Progenitor cell of endocrine pancreas (in vitro differentiated cells): ENCODE measurements around the gene MED12L. TPM values are rescaled to one million over a fixed set of nuclear protein-coding genes. Genes with fewer than 3 reads are reported as not detected.
"Not testable (repeated sequence)": the region's sequence is repeated elsewhere in the genome, so short reads cannot be mapped to it uniquely, and the experiment has no call there.

Experiments used
- DNase-seq: peaks from one replicate; pipeline ENCODE4 v3.0.0; 2021; ENCODE audit warnings: low spot score; ENCODE audit not compliant: unreplicated experiment
- H3K27ac Mint-ChIP-seq: 2 replicates; pipeline ENCODE4 v1.8.0; 2021; ENCODE audit warnings: mild to moderate bottlenecking, moderate library complexity, mixed read lengths
- H3K27me3 Mint-ChIP-seq: 2 replicates; pipeline ENCODE4 v1.8.0; 2021; ENCODE audit warnings: mixed read lengths
- H3K36me3 Mint-ChIP-seq: 2 replicates; pipeline ENCODE4 v1.8.0; 2022; ENCODE audit warnings: mixed read lengths; ENCODE audit not compliant: insufficient read depth
- H3K4me1 Mint-ChIP-seq: 2 replicates; pipeline ENCODE4 v1.8.0; 2021; ENCODE audit warnings: low read depth, mixed read lengths
- H3K4me3 Mint-ChIP-seq: 2 replicates; pipeline ENCODE4 v1.8.0; 2021; ENCODE audit warnings: low read depth, mild to moderate bottlenecking, moderate library complexity, mixed read lengths
- H3K9me3 Mint-ChIP-seq: 2 replicates; pipeline ENCODE4 v1.8.0; 2021; ENCODE audit warnings: low read depth, mixed read lengths
- total RNA-seq: library from RNA; stranded (reverse); gene quantifications from 2 replicates; pipeline ENCODE4 v1.2.1, GENCODE V29; 2021
- TF ChIP-seq, protein P1 (sequence below): fragments of 200-600 bp; sonication (generic); IDR thresholded peaks from one replicate; pipeline ENCODE4 v1.5.0; 2021; ENCODE audit warnings: antibody characterized with exemption, mild to moderate bottlenecking; ENCODE audit not compliant: unreplicated experiment

The MED12L gene
- total RNA-seq, 1 donor from 2014 or later = 8.9 TPM

DNA sequence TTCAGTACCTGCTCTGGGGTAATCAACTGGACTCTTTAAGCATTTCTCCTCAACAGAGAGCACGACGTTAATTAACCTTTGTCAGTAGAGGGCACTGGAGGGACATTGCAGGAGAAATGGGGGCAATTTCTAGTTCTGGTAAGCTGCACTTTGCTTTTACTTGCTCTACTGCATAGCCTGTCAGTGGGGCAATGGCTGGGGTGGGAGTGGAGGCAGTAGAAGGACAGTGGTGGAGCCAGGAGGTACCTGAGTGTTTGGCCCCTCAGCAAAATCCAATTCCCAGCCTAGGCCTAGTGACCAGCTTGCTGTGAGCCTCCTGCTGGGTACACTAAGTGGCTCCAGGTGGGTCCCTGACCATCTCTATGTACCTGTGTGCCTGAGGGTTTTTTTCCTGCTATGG lies 18.3 kb upstream of the MED12L start:
- Mint-ChIP-seq H3K4me3 (no peak overlapping the region), H3K4me1 (no peaks in the 10 kb centered on the region), H3K36me3 (no peaks in the 10 kb centered on the region), H3K9me3 (no peaks in the 10 kb centered on the region), H3K27me3 (no peaks in the 10 kb centered on the region), H3K27ac (no peak overlapping the region)
- DNase-seq = no peak
- TF ChIP-seq, protein P1, sequence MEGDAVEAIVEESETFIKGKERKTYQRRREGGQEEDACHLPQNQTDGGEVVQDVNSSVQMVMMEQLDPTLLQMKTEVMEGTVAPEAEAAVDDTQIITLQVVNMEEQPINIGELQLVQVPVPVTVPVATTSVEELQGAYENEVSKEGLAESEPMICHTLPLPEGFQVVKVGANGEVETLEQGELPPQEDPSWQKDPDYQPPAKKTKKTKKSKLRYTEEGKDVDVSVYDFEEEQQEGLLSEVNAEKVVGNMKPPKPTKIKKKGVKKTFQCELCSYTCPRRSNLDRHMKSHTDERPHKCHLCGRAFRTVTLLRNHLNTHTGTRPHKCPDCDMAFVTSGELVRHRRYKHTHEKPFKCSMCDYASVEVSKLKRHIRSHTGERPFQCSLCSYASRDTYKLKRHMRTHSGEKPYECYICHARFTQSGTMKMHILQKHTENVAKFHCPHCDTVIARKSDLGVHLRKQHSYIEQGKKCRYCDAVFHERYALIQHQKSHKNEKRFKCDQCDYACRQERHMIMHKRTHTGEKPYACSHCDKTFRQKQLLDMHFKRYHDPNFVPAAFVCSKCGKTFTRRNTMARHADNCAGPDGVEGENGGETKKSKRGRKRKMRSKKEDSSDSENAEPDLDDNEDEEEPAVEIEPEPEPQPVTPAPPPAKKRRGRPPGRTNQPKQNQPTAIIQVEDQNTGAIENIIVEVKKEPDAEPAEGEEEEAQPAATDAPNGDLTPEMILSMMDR = no peak

GRCh38 chr3:151072842-151073241 lies 12.6 kb upstream of the MED12L start:
- not testable (repeated sequence) for H3K4me3 Mint-ChIP-seq, H3K4me1 Mint-ChIP-seq, H3K36me3 Mint-ChIP-seq, H3K9me3 Mint-ChIP-seq, H3K27ac Mint-ChIP-seq, DNase-seq, H3K27me3 Mint-ChIP-seq

GRCh38 chr3:151074256-151074655 lies 11.2 kb upstream of the MED12L start:
- no peak overlapping the region for H3K27ac Mint-ChIP-seq
- DNase-seq = no peak
- TF ChIP-seq, protein P1 = no peak
- H3K4me3 Mint-ChIP-seq = no peak overlapping the region
- no peaks in the 10 kb centered on the region for H3K4me1 Mint-ChIP-seq
- no peaks in the 10 kb centered on the region for H3K36me3 Mint-ChIP-seq
- no peaks in the 10 kb centered on the region for H3K9me3 Mint-ChIP-seq
- H3K27me3 Mint-ChIP-seq = no peaks in the 10 kb centered on the region

DNA sequence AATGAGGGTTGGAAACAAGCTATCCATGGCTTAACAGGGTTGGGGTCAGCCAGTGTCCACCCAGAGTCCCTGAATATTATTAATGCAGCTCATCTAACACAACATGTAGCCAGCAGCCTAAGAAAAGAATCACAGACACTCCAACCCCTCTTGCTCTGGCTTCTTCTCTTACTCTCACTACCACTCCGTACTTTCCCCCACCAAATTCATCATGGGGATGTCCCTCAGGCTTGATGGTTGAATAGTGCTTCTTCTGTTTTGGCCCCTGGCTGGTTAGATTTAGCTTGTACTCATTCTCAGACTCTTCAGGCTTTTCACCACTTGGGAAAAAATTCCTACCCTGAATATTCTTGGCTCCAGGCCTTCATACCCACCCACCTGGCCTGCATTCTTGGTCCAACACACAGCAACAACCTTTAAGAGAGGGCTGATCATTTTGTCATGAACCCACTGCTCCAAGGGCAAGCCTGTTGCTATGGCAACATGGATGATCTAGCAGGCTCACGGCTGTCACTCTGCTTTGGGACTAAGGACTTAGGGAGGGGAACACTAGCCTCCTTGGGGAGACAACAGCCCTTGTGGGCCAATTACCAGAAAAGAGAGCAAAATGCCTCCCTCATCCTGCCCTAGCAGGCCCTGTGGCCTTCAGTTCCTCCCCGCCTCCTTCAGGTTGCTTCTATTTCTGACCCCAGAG lies 9.4 kb upstream of the MED12L start:
- no peak overlapping the region for H3K4me3 Mint-ChIP-seq
- H3K4me1 Mint-ChIP-seq = no peaks in the 10 kb centered on the region
- no peaks in the 10 kb centered on the region for H3K27me3 Mint-ChIP-seq
- TF ChIP-seq, protein P1 = no peak
- no peak for DNase-seq
- H3K27ac Mint-ChIP-seq = no peak overlapping the region
- H3K9me3 Mint-ChIP-seq = no peaks in the 10 kb centered on the region
- H3K36me3 Mint-ChIP-seq = no peaks in the 10 kb centered on the region

DNA sequence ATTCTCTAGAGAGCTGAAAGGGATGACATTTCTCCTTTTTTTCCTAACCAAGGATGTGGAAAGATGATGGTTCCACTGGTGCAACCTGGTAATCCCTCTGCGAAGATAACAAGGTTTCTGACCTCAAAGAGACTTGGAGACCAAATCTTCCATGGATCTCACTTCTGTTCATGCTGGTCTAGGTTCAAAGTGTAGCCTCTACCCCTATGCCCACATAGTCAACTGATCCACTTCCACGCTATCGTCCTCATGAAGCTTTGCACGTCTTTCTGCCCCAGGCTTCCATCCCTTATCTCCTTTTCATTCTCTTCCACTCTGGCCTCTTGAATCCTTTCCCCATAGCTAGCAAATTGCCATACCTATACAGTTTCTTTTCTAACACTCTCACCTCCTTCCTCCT lies 8.8 kb upstream of the MED12L start:
- H3K9me3 Mint-ChIP-seq = no peaks in the 10 kb centered on the region
- no peak for DNase-seq
- H3K27ac Mint-ChIP-seq = no peak overlapping the region
- H3K27me3 Mint-ChIP-seq = no peaks in the 10 kb centered on the region
- no peaks in the 10 kb centered on the region for H3K4me1 Mint-ChIP-seq
- no peak overlapping the region for H3K4me3 Mint-ChIP-seq
- TF ChIP-seq, protein P1 = no peak
- H3K36me3 Mint-ChIP-seq = no peaks in the 10 kb centered on the region

GRCh38 chr3:151081082-151081481 lies 4.4 kb upstream of the MED12L start:
- DNase-seq, H3K27ac Mint-ChIP-seq, H3K4me3 Mint-ChIP-seq, H3K36me3 Mint-ChIP-seq, H3K9me3 Mint-ChIP-seq, H3K4me1 Mint-ChIP-seq: not testable (repeated sequence)
- H3K27me3 Mint-ChIP-seq = peaks cover 25% of the 10 kb centered on the region
